ENCODE results near the gene ERICH6B.
A peak's percentile ranks its signal among the peaks of the same experiment; 100 is the strongest.

The ERICH6B gene

DNA sequence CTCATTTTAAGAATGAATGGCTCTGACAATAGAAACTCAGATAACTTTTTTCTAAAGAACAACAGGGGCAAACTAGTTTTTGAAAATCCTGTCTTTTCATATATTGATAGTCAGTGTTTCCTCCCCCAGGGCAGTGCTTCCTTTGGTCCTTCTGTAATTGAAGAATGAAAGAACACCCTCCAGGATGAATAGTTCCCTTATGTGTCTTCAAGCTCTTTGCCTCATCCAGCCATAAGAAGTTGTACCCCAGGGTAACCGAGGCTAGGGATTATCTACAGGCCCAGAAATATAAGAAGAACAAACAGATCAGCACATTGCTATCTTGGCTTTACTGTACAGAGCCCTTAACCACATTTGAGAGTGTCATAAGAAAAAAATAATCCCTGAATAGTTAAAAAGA, 12.1 kb upstream of the ERICH6B start:
- Histone ChIP-seq H3K9me3 (ENCODE audit: insufficient read depth, low read length) (no peaks in the 10 kb centered on the region), H3K36me3 (ENCODE audit: low read length) (no peaks in the 10 kb centered on the region), H3F3A (ENCODE audit: insufficient read depth) (no peaks in the 10 kb centered on the region), H3K9me2 (replicated peaks; ENCODE audit: insufficient read depth, low read length) (no peaks in the 10 kb centered on the region), H4K20me1 (ENCODE audit: low read depth, low read length) (no peaks in the 10 kb centered on the region), H3K4me2 (ENCODE audit: low read depth, low read length, poor library complexity, severe bottlenecking) (no peak overlapping the region), H2AFZ (ENCODE audit: low read depth, low read length, severe bottlenecking) (no peak overlapping the region), H3K79me2 (ENCODE audit: insufficient read depth, low read length) (no peaks in the 10 kb centered on the region), H3K27ac (ENCODE audit: low read depth, low read length) (no peak overlapping the region), H3K27me3 (ENCODE audit: low read length) (no peaks in the 10 kb centered on the region), H3K9ac (ENCODE audit: low read length) (no peak overlapping the region), H3K4me3 (ENCODE audit: insufficient read depth, low read length, poor library complexity, severe bottlenecking) (no peak overlapping the region)
- TF ChIP-seq, protein P1, sequence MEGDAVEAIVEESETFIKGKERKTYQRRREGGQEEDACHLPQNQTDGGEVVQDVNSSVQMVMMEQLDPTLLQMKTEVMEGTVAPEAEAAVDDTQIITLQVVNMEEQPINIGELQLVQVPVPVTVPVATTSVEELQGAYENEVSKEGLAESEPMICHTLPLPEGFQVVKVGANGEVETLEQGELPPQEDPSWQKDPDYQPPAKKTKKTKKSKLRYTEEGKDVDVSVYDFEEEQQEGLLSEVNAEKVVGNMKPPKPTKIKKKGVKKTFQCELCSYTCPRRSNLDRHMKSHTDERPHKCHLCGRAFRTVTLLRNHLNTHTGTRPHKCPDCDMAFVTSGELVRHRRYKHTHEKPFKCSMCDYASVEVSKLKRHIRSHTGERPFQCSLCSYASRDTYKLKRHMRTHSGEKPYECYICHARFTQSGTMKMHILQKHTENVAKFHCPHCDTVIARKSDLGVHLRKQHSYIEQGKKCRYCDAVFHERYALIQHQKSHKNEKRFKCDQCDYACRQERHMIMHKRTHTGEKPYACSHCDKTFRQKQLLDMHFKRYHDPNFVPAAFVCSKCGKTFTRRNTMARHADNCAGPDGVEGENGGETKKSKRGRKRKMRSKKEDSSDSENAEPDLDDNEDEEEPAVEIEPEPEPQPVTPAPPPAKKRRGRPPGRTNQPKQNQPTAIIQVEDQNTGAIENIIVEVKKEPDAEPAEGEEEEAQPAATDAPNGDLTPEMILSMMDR (IDR thresholded peaks at IDR 0.05; ENCODE audit: insufficient read depth, low read length, poor library complexity, severe bottlenecking), result no peak

DNA sequence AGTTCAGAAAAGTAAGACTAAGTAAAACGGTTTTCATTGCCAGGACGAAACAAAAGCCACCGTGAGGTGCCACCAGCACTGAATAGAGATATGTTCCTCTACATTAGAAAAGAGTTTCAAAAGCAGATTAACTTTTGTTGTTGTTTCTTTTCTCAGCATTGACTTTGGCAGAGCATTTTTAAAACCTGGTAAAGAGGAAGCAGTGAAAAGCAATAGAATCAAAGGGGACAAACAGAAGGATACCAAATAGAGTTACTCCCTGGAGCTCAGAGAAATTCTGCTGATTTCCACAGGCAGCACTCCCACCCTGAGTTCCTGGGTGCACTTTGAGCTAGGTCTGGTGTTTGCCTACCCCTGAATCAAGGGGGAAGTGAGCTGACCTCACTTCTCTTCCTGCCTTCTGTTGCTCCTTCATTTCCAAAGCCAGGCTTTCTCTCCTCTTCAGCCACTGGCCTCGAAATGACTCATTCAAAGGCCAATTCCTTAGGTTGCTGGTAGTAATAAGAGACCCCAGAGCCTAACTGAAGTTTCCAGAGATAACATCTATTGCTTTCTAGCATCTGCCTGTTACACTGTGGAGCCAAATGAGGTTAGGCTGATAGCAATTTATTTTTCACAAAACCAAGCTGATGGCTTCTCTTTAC, 11.3 kb upstream of the ERICH6B start:
- H3K79me2 ChIP-seq (ENCODE audit: insufficient read depth, low read length), result no peaks in the 10 kb centered on the region
- H3K4me2 ChIP-seq (ENCODE audit: low read depth, low read length, poor library complexity, severe bottlenecking), result no peak overlapping the region
- H3K9me2 ChIP-seq (replicated peaks; ENCODE audit: insufficient read depth, low read length), result no peaks in the 10 kb centered on the region
- H3K4me3 ChIP-seq (ENCODE audit: insufficient read depth, low read length, poor library complexity, severe bottlenecking), result no peak overlapping the region
- H3K27ac ChIP-seq (ENCODE audit: low read depth, low read length), result no peak overlapping the region
- H2AFZ ChIP-seq (ENCODE audit: low read depth, low read length, severe bottlenecking), result no peak overlapping the region
- no peaks in the 10 kb centered on the region for H4K20me1 ChIP-seq (ENCODE audit: low read depth, low read length)
- H3K9me3 ChIP-seq (ENCODE audit: insufficient read depth, low read length), result no peaks in the 10 kb centered on the region
- no peak overlapping the region for H3K9ac ChIP-seq (ENCODE audit: low read length)
- no peaks in the 10 kb centered on the region for H3F3A ChIP-seq (ENCODE audit: insufficient read depth)
- H3K27me3 ChIP-seq (ENCODE audit: low read length), result no peaks in the 10 kb centered on the region
- no peaks in the 10 kb centered on the region for H3K36me3 ChIP-seq (ENCODE audit: low read length)
- no peak for TF ChIP-seq EZH2phosphoT487 (conservative IDR thresholded peaks at IDR 0.05; ENCODE audit: low read length)
- TF ChIP-seq, protein P1 (IDR thresholded peaks at IDR 0.05; ENCODE audit: insufficient read depth, low read length, poor library complexity, severe bottlenecking), result no peak

DNA sequence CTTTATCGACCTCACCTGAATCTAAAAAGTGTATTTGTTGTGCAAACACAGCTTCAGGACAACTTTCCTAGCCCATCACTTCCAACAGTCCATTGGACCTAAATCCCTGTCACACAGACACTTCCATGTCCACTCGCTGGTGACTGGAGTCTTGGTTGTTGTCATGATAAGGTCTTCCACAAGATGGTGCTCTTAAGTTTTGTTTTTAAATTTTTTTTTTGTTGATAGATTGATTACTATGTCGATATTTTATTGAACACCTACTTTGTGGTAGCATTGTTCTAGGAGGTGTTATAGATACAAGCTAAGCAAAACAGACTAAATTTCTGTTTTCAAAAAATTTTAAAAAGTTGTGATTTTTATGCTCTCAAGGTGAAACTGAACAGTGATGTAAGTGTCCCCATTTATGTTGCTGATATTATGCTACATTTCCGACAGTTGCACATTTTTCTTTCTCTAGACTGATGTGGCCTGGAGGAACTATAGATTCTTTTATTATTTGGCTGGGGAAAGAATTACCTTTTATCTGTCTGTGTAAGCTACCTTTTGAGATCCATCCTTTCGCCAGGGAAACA, 8.1 kb upstream of the ERICH6B start:
- H3K4me2 ChIP-seq (ENCODE audit: low read depth, low read length, poor library complexity, severe bottlenecking), result no peak overlapping the region
- no peaks in the 10 kb centered on the region for H3K79me2 ChIP-seq (ENCODE audit: insufficient read depth, low read length)
- TF ChIP-seq EZH2phosphoT487 (conservative IDR thresholded peaks at IDR 0.05; ENCODE audit: low read length), result no peak
- TF ChIP-seq, protein P1 (IDR thresholded peaks at IDR 0.05; ENCODE audit: insufficient read depth, low read length, poor library complexity, severe bottlenecking), result peak; percentile 40
- H4K20me1 ChIP-seq (ENCODE audit: low read depth, low read length), result no peaks in the 10 kb centered on the region
- no peaks in the 10 kb centered on the region for H3K27me3 ChIP-seq (ENCODE audit: low read length)
- H3K27ac ChIP-seq (ENCODE audit: low read depth, low read length), result no peak overlapping the region
- H3F3A ChIP-seq (ENCODE audit: insufficient read depth), result no peaks in the 10 kb centered on the region
- H3K9ac ChIP-seq (ENCODE audit: low read length), result no peak overlapping the region
- no peaks in the 10 kb centered on the region for H3K9me3 ChIP-seq (ENCODE audit: insufficient read depth, low read length)
- H3K36me3 ChIP-seq (ENCODE audit: low read length), result no peaks in the 10 kb centered on the region
- H3K9me2 ChIP-seq (replicated peaks; ENCODE audit: insufficient read depth, low read length), result no peaks in the 10 kb centered on the region
- H3K4me3 ChIP-seq (ENCODE audit: insufficient read depth, low read length, poor library complexity, severe bottlenecking), result no peak overlapping the region
- no peak overlapping the region for H2AFZ ChIP-seq (ENCODE audit: low read depth, low read length, severe bottlenecking)

Measured in SU-DHL-6 (cell line).